Panc1 (cell line): ENCODE measurements around the gene SLC25A22. TPM values are rescaled to one million over a fixed set of nuclear protein-coding genes. Genes with fewer than 3 reads are reported as not detected.

ENCODE experiments used
- ATAC-seq: fragments of 200-7000 bp; cut with Tn5 transposase; 2 replicates; pipeline ENCODE4 v1.9.1; 2020; ENCODE audit warnings: mild to moderate bottlenecking, moderate library complexity
- BruUV-seq: library from RNA; stranded (reverse); fragments of 400-500 nt; replicated peaks from 2 replicates; lab custom pipeline; 2021; lab: Mats Ljungman, UMichigan
- CTCF ChIA-PET: fragments of 300-600 bp; sonication (Branson Sonifier 250); formaldehyde crosslinking; loops from one replicate; lab custom pipeline; 2022; ENCODE audit warnings: antibody characterized with exemption; lab: Charles Lee
- POLR2A ChIA-PET: fragments of 300-600 bp; sonication (Branson Sonifier 250); formaldehyde crosslinking; loops from one replicate; lab custom pipeline; 2022; ENCODE audit warnings: antibody characterized with exemption; lab: Charles Lee
- DNase-seq: peaks from one replicate; pipeline ENCODE4 v3.0.0-alpha.2; 2010; ENCODE audit warnings: low read depth, low spot score
- H3K27ac ChIP-seq: 2 replicates; pipeline ENCODE4 v1.5.1; 2011; ENCODE audit warnings: mild to moderate bottlenecking, low read length, inconsistent platforms
- H3K27me3 ChIP-seq: fragments of 200-500 bp; sonication (Bioruptor generic); 2 replicates; pipeline ENCODE4 v1.6.0; 2014; ENCODE audit warnings: low read length, inconsistent platforms; ENCODE audit not compliant: control insufficient read depth, insufficient read depth
- H3K36me3 ChIP-seq: fragments of 200-500 bp; sonication (Bioruptor generic); 2 replicates; pipeline ENCODE4 v1.5.1; 2014; ENCODE audit warnings: inconsistent platforms, mild to moderate bottlenecking, low read length, moderate library complexity; ENCODE audit not compliant: control insufficient read depth, insufficient read depth
- H3K4me1 ChIP-seq: 2 replicates; pipeline ENCODE4 v1.5.1; 2011; ENCODE audit warnings: inconsistent platforms, mild to moderate bottlenecking, low read length, moderate library complexity; ENCODE audit not compliant: control insufficient read depth, insufficient read depth
- H3K4me3 ChIP-seq, 2 experiments: 2 replicates each; pipeline ENCODE4 v1.5.1; 2011 to 2012; ENCODE audit warnings: low read depth in 2 of 2, low read length in 2 of 2, mild to moderate bottlenecking in 2 of 2, inconsistent platforms in 1 of 2, moderate library complexity in 1 of 2
- H3K9me3 ChIP-seq: fragments of 200-500 bp; sonication (Bioruptor generic); 2 replicates; pipeline ENCODE4 v1.5.1; 2014; ENCODE audit warnings: low read depth, mild to moderate bottlenecking, inconsistent platforms, low read length, moderate library complexity; ENCODE audit not compliant: control insufficient read depth, insufficient read depth
- POLR2AphosphoS5 ChIP-seq: IDR thresholded peaks from 2 replicates; pipeline ENCODE4 v1.6.1; 2012; ENCODE audit warnings: mild to moderate bottlenecking, low read depth, low read length, moderate library complexity
- SIN3A ChIP-seq: IDR thresholded peaks from 2 replicates; pipeline ENCODE4 v1.6.1; 2012; ENCODE audit warnings: low read depth, mild to moderate bottlenecking, low read length, moderate library complexity, borderline replicate concordance; ENCODE audit not compliant: insufficient read depth
- TCF7L2 ChIP-seq: IDR thresholded peaks from 2 replicates; pipeline ENCODE4 v1.6.1; 2011; ENCODE audit warnings: mild to moderate bottlenecking, low read depth, low read length, inconsistent platforms
- in situ Hi-C: cut with HindIII; loops from 2 replicates; pipeline ENCODE4 v1.10.0; 2016; ENCODE audit warnings: low sequenced_read_pairs, low pct_unique_long_range_greater_than_20kb
- intact Hi-C: fragments of 100-400 bp; cut with micrococcal nuclease; formaldehyde crosslinking; loops from one replicate; pipeline ENCODE4 v1.10.0; 2022; ENCODE audit not compliant: unreplicated experiment
- total RNA-seq: library from RNA; stranded (reverse); gene quantifications from one replicate; pipeline ENCODE4 v1.2.1, GENCODE V29; 2021; ENCODE audit not compliant: unreplicated experiment
- TF ChIP-seq, protein P1 (sequence below): fragments of 450-650 bp; IDR thresholded peaks from 2 replicates; pipeline ENCODE4 v1.5.1; 2017; ENCODE audit warnings: mild to moderate bottlenecking
- TF ChIP-seq, protein P2 (sequence below), 2 experiments: IDR thresholded peaks; 2 replicates each; pipeline ENCODE4 v1.6.1; 2011 to 2012; ENCODE audit warnings: low read depth in 2 of 2, control low read depth in 1 of 2, low read length in 1 of 2, mild to moderate bottlenecking in 1 of 2, moderate library complexity in 1 of 2; ENCODE audit not compliant: insufficient read depth in 1 of 2

SLC25A22 gene
- total RNA-seq, 1 experiment from 2014 or later = 119 TPM

DNA sequence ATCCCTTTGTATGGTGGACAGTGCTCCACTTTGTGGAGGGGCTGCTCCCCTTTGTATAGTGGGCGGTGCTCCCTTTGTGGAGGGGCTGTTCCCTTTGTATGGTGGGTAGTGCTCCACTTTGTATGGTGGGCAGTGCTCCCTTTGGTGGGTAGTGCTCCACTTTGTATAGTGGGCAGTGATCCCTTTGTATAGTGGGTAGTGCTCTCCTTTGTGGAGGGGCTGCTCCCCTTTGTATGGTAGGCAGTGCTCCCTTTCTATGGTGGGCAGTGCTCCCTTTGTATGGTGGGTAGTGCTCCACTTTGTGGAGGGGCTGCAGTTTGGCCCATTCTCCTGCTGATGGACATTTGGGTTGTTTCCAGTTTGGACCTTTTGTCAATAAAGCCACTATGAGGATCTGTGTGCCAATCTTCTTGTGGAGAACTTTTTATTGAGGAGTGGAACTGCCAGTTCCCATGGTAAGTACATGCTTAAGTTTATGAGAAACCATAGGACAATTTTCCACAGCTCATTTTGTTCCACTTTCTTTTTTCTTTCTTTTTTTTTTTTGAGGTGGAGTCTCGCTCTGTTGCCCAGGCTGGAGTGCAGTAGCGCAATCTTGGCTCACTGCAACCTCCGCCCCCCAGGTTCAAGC lies 55.4 kb downstream of the SLC25A22 start:
- no peaks in the 10 kb centered on the region for H3K27me3 ChIP-seq
- no peak for ATAC-seq
- ChIA-PET POLR2A (no interaction called here), CTCF (interaction anchor here (0.6 to 0.8 kb wide), 2 partner anchors 117 to 381 kb away, joined by 3 to 5 read pairs; no protein-coding TSS in a partner anchor)
- in situ Hi-C loops (no loop called here), intact Hi-C loops (no loop called here)
- no peaks in the 10 kb centered on the region for H3K9me3 ChIP-seq
- no peak for DNase-seq
- no peak overlapping the region for H3K4me3 ChIP-seq
- no peak for TF ChIP-seq TCF7L2
- TF ChIP-seq SIN3A = no peak
- TF ChIP-seq, protein P1, sequence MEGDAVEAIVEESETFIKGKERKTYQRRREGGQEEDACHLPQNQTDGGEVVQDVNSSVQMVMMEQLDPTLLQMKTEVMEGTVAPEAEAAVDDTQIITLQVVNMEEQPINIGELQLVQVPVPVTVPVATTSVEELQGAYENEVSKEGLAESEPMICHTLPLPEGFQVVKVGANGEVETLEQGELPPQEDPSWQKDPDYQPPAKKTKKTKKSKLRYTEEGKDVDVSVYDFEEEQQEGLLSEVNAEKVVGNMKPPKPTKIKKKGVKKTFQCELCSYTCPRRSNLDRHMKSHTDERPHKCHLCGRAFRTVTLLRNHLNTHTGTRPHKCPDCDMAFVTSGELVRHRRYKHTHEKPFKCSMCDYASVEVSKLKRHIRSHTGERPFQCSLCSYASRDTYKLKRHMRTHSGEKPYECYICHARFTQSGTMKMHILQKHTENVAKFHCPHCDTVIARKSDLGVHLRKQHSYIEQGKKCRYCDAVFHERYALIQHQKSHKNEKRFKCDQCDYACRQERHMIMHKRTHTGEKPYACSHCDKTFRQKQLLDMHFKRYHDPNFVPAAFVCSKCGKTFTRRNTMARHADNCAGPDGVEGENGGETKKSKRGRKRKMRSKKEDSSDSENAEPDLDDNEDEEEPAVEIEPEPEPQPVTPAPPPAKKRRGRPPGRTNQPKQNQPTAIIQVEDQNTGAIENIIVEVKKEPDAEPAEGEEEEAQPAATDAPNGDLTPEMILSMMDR = no peak
- TF ChIP-seq, protein P2, sequence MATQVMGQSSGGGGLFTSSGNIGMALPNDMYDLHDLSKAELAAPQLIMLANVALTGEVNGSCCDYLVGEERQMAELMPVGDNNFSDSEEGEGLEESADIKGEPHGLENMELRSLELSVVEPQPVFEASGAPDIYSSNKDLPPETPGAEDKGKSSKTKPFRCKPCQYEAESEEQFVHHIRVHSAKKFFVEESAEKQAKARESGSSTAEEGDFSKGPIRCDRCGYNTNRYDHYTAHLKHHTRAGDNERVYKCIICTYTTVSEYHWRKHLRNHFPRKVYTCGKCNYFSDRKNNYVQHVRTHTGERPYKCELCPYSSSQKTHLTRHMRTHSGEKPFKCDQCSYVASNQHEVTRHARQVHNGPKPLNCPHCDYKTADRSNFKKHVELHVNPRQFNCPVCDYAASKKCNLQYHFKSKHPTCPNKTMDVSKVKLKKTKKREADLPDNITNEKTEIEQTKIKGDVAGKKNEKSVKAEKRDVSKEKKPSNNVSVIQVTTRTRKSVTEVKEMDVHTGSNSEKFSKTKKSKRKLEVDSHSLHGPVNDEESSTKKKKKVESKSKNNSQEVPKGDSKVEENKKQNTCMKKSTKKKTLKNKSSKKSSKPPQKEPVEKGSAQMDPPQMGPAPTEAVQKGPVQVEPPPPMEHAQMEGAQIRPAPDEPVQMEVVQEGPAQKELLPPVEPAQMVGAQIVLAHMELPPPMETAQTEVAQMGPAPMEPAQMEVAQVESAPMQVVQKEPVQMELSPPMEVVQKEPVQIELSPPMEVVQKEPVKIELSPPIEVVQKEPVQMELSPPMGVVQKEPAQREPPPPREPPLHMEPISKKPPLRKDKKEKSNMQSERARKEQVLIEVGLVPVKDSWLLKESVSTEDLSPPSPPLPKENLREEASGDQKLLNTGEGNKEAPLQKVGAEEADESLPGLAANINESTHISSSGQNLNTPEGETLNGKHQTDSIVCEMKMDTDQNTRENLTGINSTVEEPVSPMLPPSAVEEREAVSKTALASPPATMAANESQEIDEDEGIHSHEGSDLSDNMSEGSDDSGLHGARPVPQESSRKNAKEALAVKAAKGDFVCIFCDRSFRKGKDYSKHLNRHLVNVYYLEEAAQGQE (IDR thresholded peaks at IDR 0.05; ENCODE audit: insufficient read depth in 1 of 2, low read depth in 2 of 2, low read length in 1 of 2) = no peak
- TF ChIP-seq POLR2AphosphoS5 = no peak
- peaks cover 7% of the 10 kb centered on the region for H3K4me1 ChIP-seq
- no TSS peak for BruUV-seq
- H3K27ac ChIP-seq = no peak overlapping the region
- H3K36me3 ChIP-seq = no peaks in the 10 kb centered on the region

DNA sequence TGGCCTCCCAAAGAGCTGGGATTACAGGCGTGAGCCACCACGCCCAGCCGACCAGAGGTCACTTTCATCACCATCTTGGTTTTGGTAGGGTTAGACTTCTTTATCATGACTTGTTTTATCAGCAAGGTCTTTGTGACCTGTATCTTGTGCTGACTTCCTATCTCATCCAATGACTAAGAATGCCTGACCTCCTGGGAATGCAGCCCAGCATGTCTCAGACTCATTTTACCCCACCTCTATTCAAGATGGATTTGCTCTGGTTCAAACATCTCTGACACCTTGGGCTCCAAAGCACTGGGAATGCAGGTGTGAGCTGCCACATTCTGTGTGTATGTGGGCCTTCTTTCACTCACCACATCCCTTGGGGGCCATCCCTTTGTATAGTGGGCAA lies 55.9 kb downstream of the SLC25A22 start:
- no peak overlapping the region for H3K4me3 ChIP-seq
- intact Hi-C loops = no loop called here
- no peaks in the 10 kb centered on the region for H3K36me3 ChIP-seq
- DNase-seq (no peak), ATAC-seq (no peak)
- H3K27me3 ChIP-seq = no peaks in the 10 kb centered on the region
- ChIA-PET CTCF (no interaction called here), POLR2A (no interaction called here)
- no peak for TF ChIP-seq SIN3A
- TF ChIP-seq, protein P1 = no peak
- H3K27ac ChIP-seq = no peak overlapping the region
- H3K4me1 ChIP-seq = peaks cover 11% of the 10 kb centered on the region
- no TSS peak for BruUV-seq
- H3K9me3 ChIP-seq = no peaks in the 10 kb centered on the region
- in situ Hi-C loops = no loop called here

Other genes starting within 250 kb of the SLC25A22 start
- 21.8 TPM for gene LMNTD2, start 237.5 kb downstream of the SLC25A22 start, total RNA-seq
- 81.8 TPM for gene RASSF7, start 237.3 kb downstream of the SLC25A22 start, total RNA-seq
- 90.6 TPM for gene PHRF1, start 221.8 kb downstream of the SLC25A22 start, total RNA-seq
- 23.9 TPM for gene IRF7, start 182.3 kb downstream of the SLC25A22 start, total RNA-seq
- not detected for gene CDHR5, start 173.3 kb downstream of the SLC25A22 start, total RNA-seq
- gene SCT, start 171.1 kb downstream of the SLC25A22 start, total RNA-seq = not detected
- gene DRD4, start 161.0 kb downstream of the SLC25A22 start, total RNA-seq = 0.95 TPM
- gene DEAF1, start 103.1 kb downstream of the SLC25A22 start, total RNA-seq = 105 TPM
- gene TMEM80, start 102.5 kb downstream of the SLC25A22 start, total RNA-seq = 45.2 TPM
- gene EPS8L2, start 92.0 kb downstream of the SLC25A22 start, total RNA-seq = 256 TPM
- gene TALDO1, start 50.8 kb downstream of the SLC25A22 start, total RNA-seq = 257 TPM
- gene GATD1, start 20.8 kb downstream of the SLC25A22 start, total RNA-seq = 229 TPM
- 15.9 TPM for gene CEND1, start 8.2 kb downstream of the SLC25A22 start, total RNA-seq
- gene PIDD1, start 7.0 kb upstream of the SLC25A22 start, total RNA-seq = 75.9 TPM
- 3,468 TPM for gene RPLP2, start 11.7 kb upstream of the SLC25A22 start, total RNA-seq
- 244 TPM for gene PNPLA2, start 20.6 kb upstream of the SLC25A22 start, total RNA-seq
- gene CRACR2B, start 29.6 kb upstream of the SLC25A22 start, total RNA-seq = 132 TPM
- 680 TPM for gene CD151, start 34.7 kb upstream of the SLC25A22 start, total RNA-seq
- 673 TPM for gene POLR2L, start 44.2 kb upstream of the SLC25A22 start, total RNA-seq
- gene TSPAN4, start 44.6 kb upstream of the SLC25A22 start, total RNA-seq = 187 TPM
- gene CHID1, start 112.5 kb upstream of the SLC25A22 start, total RNA-seq = 224 TPM
- 123 TPM for gene AP2A2, start 127.6 kb upstream of the SLC25A22 start, total RNA-seq
- 0.49 TPM for gene MUC6, start 238.4 kb upstream of the SLC25A22 start, total RNA-seq